ENCODE results near the gene SLC12A8. TPM values are rescaled to one million over a fixed set of nuclear protein-coding genes. Genes with fewer than 3 reads are reported as not detected.

The SLC12A8 gene
- total and polyA plus RNA-seq, 2 experiments from 2014 or later = 6.9 to 15.9 TPM

GRCh38 chr3:125118600-125118999, 93.9 kb downstream of the SLC12A8 start (continued):
- TF ChIP-seq POLR2AphosphoS5 (IDR thresholded peaks at IDR 0.05; ENCODE audit: low read depth) = no peak

- Histone ChIP-seq H3K36me3 (ENCODE audit: insufficient read depth) (no peaks in the 10 kb centered on the region), H3F3A (replicated peaks; ENCODE audit: low read depth) (peaks cover 2% of the 10 kb centered on the region; the same call in 1 of the 2 replicates), H3K4me2 (no peak overlapping the region), H2AFZ (no peak overlapping the region), H4K20me1 (replicated peaks; ENCODE audit: insufficient read depth) (no peaks in the 10 kb centered on the region), H3K27me3 (ENCODE audit: insufficient read depth) (no peaks in the 10 kb centered on the region), H3K4me3 (no peak overlapping the region), H3K79me2 (replicated peaks; ENCODE audit: insufficient read depth) (no peaks in the 10 kb centered on the region), H3K9me2 (ENCODE audit: insufficient read depth) (no peaks in the 10 kb centered on the region), H3K4me1 (ENCODE audit: insufficient read depth) (peaks cover 40% of the 10 kb centered on the region), H3K27ac (ENCODE audit: low read depth) (no peak overlapping the region)
- Mint-ChIP-seq H3K27ac (no peak overlapping the region), H3K4me1 (peaks cover 53% of the 10 kb centered on the region), H3K27me3 (ENCODE audit: insufficient read depth, low read depth, poor library complexity) (peaks cover 10% of the 10 kb centered on the region), H3K36me3 (ENCODE audit: low read depth) (peaks cover 2% of the 10 kb centered on the region; the same call in 1 of the 3 replicates), H3K9me3 (no peaks in the 10 kb centered on the region), H3K4me3 (no peak overlapping the region)
- ATAC-seq = no peak
- DNase-seq (ENCODE audit: low spot score) = no peak
- TF ChIP-seq EZH2phosphoT487 (IDR thresholded peaks at IDR 0.05; ENCODE audit: unreplicated experiment) = no peak
- TF ChIP-seq ETS1 (IDR thresholded peaks at IDR 0.05) = no peak
- TF ChIP-seq CTCF (conservative IDR thresholded peaks at IDR 0.05; ENCODE audit: low read depth in 2 of 2) = no peak
- TF ChIP-seq NANOG (IDR thresholded peaks at IDR 0.05; ENCODE audit: borderline replicate concordance) = no peak
- TF ChIP-seq STAT1 (IDR thresholded peaks at IDR 0.05; ENCODE audit: unreplicated experiment) = no peak
- no peak for TF ChIP-seq EZH2 (IDR thresholded peaks at IDR 0.05; ENCODE audit: low read depth, unreplicated experiment)
- no peak for TF ChIP-seq ZNF462 (CRISPR knock-in tag; IDR thresholded peaks at IDR 0.05)
- TF ChIP-seq CREB1 (CRISPR knock-in tag; IDR thresholded peaks at IDR 0.05; ENCODE audit: low read depth) = no peak
- TF ChIP-seq JUNB (IDR thresholded peaks at IDR 0.05; ENCODE audit: unreplicated experiment) = no peak
- TF ChIP-seq REST (IDR thresholded peaks at IDR 0.05; ENCODE audit: unreplicated experiment) = no peak
- TF ChIP-seq ZNF331 (CRISPR knock-in tag; IDR thresholded peaks at IDR 0.05; ENCODE audit: low read depth) = no peak
- TF ChIP-seq ZNF114 (CRISPR knock-in tag; IDR thresholded peaks at IDR 0.05) = no peak
Observed at GRCh38 chr3:125117631-125118191, 94.8 kb downstream of the SLC12A8 start.
